HG02623 (cell line): ENCODE data around the gene TLCD1.

ENCODE experiments used
- ATAC-seq: cut with Tn5 transposase; IDR thresholded peaks from one replicate; pipeline ENCODE4 v1.9.1; 2021; ENCODE audit warnings: moderate library complexity; ENCODE audit not compliant: unreplicated experiment

Gene TLCD1

DNA sequence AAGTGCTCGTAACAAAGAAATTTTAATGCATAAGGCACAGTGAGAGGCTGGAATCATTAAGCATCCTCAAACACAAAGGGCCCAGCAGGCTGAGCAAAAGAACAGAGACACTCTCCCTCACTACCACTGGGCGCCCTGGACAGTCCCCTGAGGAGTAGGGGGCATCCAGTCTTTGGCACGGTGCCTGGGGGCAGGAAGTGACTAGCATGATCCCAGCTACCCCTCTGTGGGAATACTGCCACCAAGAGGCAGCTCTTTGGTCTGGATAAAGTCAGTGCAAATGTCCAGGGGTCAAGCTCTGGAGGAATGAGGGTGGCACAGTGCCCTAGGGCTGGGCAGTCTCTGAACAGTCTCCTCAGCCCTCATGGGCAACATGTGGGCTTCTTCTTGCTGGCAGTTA, 11.8 kb downstream of the TLCD1 start:
- no peak for ATAC-seq

DNA sequence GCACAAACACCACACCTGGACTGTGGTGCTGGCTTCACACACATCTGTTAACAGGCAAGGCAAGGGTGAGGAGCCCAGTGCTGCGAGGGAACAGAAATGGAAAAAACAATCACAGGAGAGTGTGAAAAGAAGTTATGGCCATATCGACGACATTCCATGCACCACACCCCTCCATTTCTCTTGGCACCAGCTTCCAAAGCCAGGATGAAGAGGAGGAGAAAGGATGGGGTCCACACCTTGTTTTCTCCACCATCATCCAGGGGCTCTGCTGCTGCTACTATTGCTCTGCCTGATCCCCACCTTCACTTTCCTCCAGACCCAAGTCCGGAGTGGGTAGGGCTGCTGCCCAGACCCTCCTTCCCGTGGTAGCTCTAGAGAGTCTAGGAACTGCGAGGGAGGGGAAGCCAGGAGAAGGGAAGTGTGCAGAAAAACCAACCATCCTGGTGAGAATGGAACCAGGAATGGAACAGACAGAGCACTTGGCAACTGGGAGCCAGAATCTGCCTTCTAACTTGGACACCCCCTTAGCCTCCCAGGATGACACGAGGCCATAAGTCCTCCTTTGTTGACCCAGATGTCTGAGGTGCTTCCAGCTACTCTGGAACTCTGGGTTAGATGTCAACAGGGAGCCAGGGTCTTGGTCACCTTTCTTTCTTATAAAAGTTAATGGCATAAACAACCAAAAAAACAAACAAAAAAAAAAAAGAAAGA, 13.2 kb downstream of the TLCD1 start:
- ATAC-seq, result no peak

DNA sequence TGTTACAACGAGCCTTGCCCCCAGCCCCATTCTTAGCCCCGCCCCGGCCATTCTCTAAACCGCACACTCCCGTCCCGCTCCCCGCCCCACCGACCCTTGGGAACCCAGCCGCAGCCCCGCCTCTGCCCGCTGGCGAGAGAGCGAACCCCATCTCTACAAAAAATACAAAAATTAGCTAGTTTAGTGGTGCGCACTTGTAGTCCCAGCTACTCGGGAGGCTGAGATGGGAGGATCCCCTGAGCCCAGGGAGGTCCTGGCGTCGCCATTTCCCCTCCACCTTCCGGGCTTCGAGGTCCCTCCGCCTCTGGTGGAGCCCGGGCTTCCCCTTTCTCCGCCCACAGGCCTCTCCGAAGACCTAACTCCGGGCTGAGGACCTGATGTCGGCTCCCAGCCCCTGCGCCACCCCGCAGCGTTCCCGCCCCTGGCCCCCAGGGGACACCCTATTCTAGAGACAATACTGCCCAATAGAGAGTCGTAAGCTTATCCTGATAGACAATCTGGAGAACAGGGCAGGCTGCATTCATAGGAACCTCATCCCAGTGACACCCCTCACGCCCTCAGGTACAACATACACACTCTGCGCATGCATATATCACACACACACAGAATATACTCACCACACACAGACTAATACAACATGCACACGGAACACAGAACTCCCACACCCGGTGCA, 13.9 kb downstream of the TLCD1 start:
- no peak for ATAC-seq

DNA sequence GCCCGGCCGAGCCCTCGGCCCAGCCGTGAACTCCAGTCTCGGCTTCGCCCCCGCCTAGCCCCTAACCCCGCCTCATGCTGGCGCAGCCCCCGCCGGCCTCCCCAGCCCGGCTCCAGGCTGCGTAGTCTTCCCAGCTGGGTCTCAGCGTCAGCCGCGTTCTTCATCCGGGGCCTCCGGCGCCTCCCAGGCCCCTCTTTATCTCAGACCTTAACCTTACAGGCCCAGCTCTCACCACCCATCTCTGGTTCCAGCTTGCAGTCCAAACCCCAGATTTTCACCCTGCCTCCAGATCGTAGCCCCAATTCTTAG, 14.4 kb downstream of the TLCD1 start, which contains the start of gene PROCA1:
Gene PROCA1, minus strand, starts transcription at position 166 of the 309 bp plus-strand sequence. CDS start 228 bp downstream, outside the sequence.
- no peak for ATAC-seq

DNA sequence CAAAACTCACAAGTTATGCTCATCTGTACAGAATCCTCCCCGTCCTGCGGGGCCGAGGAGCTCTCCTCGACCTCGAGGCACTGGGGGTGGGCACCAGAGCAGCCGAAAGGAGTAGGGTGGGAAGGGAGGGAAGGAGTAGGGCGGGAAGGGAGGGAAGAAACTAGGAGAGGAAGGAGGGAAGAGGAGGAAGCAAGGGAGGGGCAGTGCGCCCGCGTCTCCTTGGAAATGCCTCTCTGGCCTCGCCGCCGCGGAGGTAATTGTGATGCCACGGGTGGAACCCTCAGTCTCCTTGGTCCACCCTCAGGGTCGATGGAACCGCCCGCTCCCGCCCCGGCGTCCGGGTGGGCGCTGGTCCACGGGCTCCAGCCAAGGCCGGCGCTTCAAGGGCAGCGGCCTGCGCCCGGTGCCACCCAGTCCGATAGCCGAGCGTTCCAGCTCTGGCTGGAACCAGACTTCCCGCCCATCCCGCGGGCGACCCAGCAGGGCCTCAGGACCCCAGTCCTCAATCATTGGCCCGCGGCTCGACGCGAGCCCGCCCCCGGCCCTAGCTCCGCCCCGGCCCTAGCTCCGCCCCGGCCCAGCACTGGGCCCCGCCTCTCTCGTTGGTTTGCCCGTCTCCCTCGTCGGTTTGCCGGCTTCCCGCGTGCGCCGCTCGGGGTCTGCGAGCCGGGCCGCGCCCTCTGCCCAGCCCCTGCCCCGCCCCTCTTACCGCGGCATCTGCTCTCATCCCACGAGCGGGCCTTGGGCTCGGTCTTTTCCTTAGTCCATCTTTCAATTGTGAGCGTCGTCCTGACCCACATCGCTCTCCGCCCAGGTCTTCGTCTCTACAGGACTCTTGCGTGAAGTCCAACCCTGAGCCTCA, 14.9 kb downstream of the TLCD1 start:
- ATAC-seq, result peak; percentile 66

DNA sequence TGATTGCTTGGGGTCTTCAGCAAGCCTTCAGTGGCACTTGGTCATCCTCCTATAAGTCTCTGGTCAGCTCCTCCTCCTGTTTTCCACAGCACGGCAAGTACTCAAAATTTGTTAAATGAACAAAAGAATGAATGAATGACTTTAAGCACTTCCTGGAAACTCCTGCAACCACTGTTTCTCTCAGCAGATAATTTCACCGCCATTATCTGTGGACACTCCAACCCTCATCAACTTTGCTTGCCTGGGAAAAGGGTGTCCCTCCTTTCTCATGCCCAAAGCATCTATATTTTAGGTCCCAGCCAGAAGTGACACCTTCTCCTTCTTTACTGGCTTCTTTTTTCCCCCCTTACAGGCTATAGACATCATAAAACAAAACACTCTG, 18.7 kb downstream of the TLCD1 start:
- ATAC-seq, result no peak

DNA sequence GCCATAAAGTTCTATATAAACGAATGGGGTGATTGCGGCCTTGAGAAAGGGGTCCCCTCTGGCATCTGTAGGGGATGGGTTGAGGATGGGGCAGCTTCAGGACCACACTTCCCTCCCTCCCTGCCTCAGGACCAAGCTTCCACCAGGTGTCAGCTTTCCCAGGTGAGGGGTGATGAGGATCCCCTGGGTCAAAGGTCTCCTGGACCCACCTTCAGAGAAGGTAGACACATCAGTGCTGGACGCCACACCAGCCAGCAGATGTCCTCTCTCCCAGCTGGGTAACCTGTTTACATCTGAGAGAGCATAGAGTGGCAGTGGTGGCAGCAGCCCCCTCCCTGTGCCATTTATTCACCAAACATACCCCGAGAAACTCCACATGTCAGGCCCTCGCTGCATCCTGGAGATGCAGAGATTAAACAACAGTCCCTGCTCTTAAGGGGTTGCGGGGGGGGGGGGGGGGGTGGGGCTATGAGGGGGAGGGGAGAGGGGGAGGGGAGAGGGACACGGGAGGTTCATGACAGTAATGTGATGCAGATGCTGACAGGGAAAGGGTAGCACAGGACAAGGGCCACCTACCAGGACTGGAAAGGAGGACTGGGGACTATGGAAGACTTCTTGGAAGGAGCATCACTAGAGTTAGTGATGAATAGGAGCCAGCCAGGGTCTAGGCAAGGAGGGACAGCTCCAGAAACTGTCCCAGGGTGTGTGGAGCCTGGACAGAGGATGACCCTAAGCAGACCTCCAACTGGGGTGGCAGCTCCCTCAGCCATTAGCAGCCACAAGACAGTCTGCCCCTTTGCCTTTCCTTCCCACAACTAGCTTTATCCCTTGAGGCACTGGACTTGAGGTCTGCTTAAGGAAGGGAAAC, 19.3 kb downstream of the TLCD1 start:
- ATAC-seq, result no peak

DNA sequence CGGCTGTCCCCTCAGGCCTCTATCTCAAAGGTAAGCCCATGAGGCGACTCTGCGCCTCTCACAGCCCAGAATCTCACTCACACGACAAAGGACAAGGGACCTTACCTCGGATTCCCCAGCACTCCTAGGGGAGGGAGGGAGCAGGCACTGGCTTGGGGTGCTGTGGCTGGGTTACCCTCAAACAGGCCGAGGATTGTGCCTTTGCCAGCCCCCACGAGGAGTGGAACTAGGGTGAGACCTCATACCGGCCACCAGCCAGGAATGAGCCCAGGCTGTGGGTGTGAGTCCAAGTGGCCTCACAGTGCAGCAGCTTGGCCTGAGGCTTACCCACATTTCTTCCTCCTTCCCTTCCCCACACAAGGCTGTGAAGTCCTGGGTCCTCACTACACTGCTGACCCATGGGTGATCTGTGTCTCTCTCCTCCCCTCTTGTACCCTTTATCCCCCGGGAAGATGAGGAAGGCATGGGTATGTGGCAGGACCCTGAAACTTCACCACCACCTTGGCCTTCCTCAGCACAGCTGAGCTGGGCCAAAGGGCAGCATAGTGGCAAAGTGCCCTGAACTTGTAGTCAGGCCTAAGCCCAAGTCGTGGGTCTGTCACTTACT, 20.2 kb downstream of the TLCD1 start:
- no peak for ATAC-seq

DNA sequence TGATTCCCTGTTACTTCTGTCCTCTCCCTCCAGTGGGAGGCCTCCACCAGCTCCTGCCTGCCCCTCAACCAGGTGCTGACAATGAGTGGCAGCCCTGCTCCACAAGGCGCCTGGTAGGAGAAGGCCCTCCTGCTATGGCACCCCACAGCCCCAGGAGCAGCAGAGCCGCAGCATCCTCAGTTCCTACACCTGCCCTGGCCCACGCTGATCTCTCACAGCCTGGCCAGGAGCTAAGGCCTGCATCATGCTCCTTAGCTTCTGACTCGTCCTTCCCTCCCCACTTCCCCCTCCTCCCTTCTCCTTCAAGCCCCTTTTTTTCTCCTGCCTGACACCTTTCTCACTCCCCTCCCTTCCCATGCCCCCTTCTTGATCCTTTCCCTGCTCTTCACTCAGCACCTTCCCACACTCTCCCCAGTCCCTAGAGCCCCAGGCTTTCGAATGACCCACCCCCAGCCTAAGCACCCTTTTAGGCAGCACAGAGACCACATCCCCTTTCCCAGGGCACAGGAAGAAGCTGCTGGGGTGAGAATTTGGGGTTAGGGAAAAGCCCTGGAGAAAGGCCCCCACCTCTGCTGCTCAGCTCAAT, 20.9 kb downstream of the TLCD1 start:
- ATAC-seq, result no peak

DNA sequence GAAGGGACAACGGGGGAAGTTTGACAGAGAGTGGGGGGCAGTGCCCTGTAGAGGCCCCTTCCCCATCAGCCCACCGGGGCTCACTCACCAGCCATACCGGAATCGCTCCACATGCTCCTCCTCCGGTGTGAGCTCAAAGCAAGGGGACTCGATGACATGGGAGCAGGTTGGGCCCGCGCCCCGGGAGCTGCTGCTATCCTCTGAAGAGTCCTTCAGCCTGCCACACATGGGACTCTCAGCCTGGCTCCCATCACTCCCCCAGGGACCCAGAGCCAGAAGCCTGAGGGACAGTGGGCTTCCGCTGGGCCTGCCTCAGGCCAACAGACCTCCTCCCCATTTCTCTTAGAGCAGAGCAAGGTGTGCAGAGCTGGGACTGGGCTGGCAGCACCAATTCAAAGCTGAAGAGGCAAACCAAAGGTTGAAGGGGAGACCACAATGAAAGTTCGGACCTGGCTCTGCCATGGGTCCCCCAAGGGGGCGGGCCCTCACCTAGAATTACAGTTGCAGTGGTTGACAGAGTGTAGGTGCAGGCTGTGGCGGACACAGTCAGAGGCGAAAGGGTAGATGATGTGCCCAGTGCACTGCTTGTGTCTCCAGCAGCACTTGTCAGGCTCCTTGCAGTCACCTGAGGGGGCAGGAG, 21.7 kb downstream of the TLCD1 start:
- no peak for ATAC-seq

DNA sequence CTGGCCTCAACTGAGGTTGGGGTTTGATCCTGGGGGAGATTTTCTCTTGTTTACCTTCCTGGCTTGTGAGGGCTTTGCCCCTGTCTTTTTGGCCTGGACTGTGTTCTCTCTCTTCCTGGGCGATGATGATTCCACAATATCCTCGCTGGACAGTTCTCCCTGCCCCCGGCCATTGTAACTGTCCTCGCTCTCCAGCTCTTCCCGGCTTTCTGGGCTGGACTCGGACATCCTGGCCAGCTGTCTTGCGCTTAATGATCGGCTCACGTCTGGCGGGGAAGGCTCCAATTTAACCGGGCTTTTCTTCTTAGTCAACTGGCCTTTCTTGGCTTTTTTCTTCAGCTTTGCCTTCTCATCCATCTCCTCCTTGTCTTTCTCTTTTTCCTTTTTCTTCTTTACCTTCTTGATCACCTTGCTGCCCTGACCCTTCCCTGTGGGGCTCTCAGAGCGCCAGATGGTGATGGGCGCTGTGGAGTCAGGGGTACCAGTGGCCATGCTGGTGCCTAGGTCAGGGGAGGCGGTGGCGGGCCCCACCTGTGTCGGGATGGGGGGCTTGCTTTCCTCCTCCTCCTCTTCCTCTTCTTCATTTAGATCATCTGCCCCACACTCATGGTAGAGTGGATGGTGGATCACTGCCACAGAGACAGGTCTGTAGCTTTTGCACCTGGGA, 22.3 kb downstream of the TLCD1 start:
- ATAC-seq, result no peak

DNA sequence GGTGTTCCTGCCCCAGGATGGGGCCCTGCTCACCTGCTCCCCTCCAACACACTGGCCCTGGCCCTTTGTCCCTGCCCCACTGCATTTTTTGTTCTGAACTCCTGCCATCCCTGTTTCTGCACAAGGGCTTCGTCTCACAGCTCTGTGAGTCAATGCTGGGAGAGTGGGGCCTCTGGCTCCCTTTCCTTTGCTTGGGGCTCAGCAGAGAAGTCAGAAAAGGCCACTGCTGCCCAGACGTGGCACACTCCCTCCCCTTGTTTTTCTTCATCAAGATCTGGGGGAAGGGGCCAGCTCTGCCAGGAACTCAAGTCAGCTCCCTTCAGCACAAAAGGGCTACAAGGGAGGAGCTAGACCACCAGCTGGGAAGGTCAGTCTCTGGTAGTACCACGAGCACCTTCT, 23.3 kb downstream of the TLCD1 start:
- ATAC-seq, result no peak

DNA sequence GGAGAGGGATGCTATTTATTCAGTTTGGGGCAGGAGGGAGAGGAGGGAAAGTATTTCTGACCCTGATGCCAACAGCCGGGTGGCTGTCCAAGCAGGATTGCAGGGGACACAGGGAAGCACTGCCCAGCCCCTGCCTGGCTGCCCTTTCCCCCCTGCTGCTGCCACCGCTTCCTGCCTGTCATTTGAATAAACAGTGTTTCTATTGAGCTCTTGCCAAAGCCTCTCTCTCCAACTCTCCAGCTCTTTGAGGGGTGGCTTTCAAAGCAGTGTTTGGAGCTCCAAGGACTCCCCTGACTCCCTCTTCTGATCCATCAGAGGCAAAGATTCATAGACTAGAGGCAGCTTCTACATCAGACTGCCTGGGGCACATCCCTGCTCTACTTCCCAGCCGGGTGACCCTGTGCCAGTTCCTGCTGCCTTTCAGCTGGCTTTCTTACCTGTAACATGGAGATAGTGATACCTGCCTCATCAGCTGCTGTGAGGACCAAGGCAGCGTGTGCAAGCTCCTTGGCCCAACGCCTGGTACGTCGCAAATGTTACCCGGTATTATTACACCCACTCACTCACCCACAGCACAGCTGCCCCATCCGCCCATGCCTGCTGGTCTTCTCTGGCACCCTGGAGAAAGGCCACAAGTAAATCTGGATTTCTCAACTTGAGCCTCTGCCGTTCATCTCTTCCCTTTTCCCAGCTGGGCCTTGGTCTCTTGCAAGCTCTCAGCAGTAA, 23.8 kb downstream of the TLCD1 start:
- no peak for ATAC-seq

DNA sequence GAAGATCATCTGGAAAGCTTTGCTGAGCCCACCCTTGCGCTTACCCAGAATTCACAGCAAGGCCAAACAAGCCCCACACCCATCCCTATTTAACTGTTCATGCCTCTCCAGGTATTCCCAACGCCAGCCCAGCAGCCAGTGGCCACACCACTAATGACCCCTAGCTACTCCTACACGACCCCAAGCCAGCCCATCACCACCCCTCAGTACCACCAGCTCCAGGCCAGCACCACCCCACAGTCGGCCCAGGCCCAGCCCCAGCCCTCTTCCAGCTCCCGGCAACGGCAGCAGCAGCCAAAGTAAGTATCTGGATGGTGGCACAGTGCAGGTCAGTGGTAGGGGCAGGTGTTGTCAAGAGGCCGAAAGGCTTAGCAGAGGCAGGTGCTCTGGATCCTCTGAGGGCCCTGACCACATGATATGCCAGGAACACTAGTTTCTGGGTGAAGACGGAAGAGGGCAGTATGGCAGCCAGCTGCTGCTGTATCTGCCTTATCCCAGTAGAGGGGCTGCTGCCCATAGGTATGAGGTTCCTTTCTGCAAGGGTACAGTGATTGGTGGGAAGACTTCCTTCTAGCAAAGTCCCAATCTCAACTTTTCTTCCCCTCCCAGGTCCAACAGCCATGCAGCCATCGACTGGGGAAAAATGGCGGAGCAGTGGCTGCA, 25.1 kb downstream of the TLCD1 start:
- ATAC-seq, result no peak

DNA sequence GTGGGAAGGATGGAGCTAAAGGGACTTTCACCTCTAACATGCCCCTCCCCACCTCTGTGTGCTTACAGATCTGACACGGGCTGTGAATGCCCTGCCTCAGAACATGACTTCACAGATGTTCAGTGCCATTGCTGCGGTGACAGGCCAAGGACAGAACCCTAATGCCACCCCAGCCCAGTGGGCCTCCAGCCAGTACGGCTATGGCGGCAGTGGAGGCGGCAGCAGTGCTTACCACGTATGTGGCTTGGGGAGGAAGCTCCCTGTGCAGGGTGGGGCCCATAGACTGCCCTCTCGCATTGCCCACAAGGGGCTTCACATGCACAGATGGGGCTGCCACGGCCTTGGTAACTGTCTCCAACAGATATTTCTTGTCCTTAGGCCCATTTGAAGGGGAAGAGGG, 25.8 kb downstream of the TLCD1 start:
- ATAC-seq, result no peak

DNA sequence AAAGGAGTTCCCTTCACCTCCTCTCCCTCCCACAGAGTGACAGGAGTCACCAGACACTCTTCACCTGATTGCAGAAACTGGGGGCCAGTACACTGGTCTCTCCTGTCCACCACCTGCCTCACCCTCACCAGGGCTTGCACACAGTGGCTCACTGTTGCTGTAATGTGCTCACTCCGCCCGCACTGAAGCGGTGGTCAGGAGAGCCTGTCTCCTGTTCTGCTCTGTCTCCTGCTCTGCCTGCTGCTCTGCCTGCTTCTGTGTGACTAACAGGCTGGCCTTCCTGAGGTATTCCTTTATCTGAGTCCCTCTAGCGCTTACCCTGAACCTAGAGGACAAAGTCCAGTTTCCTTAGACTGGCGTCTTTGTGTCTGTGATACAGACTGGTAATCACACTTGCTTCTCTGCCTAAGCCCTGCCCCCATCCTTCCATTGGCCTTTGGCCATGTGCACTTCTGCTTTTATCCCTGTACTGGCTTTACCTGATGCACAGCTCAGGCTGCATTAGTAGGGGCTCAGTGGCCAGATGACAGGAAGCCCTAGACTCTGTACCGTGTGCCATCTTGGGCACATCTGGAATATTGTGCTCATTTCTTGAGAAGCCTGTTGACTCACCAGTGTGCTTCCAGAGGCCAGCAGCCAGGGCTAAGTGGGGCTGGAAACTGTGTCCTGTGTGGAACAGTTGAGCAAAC, 27.6 kb downstream of the TLCD1 start:
- no peak for ATAC-seq

DNA sequence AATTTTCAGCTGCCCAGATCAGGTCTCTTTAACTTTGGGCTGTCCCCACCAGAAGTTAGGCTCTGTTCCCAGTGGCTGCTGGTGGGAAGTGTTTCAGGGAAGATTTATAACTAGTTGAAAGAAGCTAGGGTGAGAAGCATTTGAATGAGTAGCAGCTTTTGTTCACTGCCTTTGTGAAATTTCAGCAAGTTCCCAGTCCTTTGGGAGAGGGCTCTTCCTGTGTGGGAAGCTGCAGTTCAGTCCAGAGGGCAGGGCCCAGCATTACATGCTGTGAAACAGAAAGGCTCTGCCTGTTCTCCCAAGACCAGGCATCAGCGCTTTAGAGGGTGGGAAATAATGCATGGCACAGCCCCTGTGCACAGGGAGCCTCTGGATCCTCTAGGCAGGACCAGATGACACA, 32.2 kb downstream of the TLCD1 start:
- no peak for ATAC-seq
